Left forelimb (tissue), 1 donor: ENCODE results near the gene CHAD.
"Not testable (repeated sequence)": the region's sequence is repeated elsewhere in the genome, so short reads cannot be mapped to it uniquely, and the experiment has no call there.

Source experiments
- DNase-seq: peaks from one replicate; pipeline ENCODE4 v3.0.0-alpha.2; 2018; ENCODE audit warnings: low spot score

The CHAD gene

GRCh38 chr17:50473901-50474300 lies 5.2 kb upstream of the CHAD start:
- no peak for DNase-seq

- not testable (repeated sequence) for DNase-seq
These were observed 4.1 kb upstream of the CHAD start for GRCh38 chr17:50472761-50473161.

- no peak for DNase-seq
These were observed 3.6 kb upstream of the CHAD start for GRCh38 chr17:50472286-50472685.

GRCh38 chr17:50471009-50471905 lies 2.6 kb upstream of the CHAD start:
- no peak for DNase-seq

GRCh38 chr17:50470426-50470825 lies 1.7 kb upstream of the CHAD start:
- DNase-seq = no peak

- no peak for DNase-seq
These were observed 1.1 kb upstream of the CHAD start for GRCh38 chr17:50469671-50470305.

- no peak for DNase-seq
These were observed 527 bp upstream of the CHAD start for GRCh38 chr17:50469208-50469605.

GRCh38 chr17:50467855-50468303 lies 801 bp downstream of the CHAD start:
- DNase-seq = no peak

- DNase-seq = no peak
These were observed 1.4 kb downstream of the CHAD start for GRCh38 chr17:50467114-50467854.

- no peak for DNase-seq
These were observed 2.1 kb downstream of the CHAD start for GRCh38 chr17:50466371-50467113.

- DNase-seq = no peak
These were observed 3.0 kb downstream of the CHAD start for GRCh38 chr17:50465635-50466034.

- DNase-seq = no peak
These were observed 3.5 kb downstream of the CHAD start for GRCh38 chr17:50465171-50465570.

- no peak for DNase-seq
These were observed 3.9 kb downstream of the CHAD start for GRCh38 chr17:50464736-50465135.

GRCh38 chr17:50464121-50464520 lies 4.6 kb downstream of the CHAD start:
- no peak for DNase-seq

- DNase-seq = no peak
These were observed 6.2 kb downstream of the CHAD start for GRCh38 chr17:50462446-50462845.

GRCh38 chr17:50461550-50462132 lies 7.0 kb downstream of the CHAD start:
- DNase-seq = no peak

GRCh38 chr17:50460831-50461526 lies 7.7 kb downstream of the CHAD start:
- no peak for DNase-seq

GRCh38 chr17:50459756-50460155 lies 8.9 kb downstream of the CHAD start:
- DNase-seq = no peak

- DNase-seq = no peak
These were observed 9.7 kb downstream of the CHAD start for GRCh38 chr17:50458701-50459676.

- no peak for DNase-seq
These were observed 10.4 kb downstream of the CHAD start for GRCh38 chr17:50458270-50458669.
